ENCODE data around the gene TMEM54.
A peak's percentile ranks its signal among the peaks of the same experiment; 100 is the strongest.

Gene TMEM54

DNA sequence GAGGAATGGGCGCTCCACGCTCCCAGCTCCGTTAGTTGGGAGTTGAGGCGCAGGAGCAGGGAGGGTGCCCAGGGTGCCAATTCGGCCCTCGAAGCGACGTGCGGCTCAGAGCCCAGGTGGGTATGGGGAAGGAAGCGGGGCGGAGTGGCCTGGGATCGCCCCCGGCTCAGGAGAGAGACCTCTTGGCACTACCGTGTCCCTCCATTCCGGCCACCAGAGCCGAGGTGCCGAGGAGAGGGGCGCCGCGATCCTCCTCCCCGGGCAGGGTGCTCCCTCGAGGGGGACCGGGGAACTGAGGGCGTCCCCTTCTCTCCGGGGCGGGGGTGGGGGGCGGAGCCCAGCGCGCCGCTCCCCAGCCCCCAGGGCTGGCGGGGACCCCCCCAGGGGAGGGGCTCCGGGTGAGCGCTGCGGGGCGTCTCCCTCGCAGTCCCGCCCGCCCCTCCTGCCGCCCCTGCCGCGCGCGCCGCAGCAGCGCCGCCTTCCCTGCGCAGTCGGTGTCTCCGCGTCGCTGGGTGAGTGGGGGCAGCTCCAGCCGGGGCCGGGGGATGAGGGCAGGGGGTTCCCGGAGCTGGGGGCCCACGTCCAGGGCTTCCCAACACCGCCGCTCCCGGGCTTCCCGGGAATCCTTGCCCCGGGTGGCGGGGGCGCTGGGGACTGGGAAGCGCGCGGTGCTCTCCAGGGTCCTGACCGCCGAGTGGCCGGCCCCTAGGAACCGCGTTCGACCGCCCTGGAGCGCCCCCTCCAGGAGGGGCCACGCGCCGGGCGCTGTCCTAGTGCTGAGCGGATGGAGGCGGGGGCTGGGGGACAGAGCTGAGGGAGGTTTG is 15.0 kb downstream of the TMEM54 start, which contains the start of gene HPCA:
Gene HPCA, plus strand, starts transcription at position 488 of the 824 bp plus-strand sequence. CDS start 2,408 bp downstream, outside the sequence.
- peak; percentile 57 for DNase-seq (ENCODE audit: low read depth)
- peak within 1 kb of the TSS; percentile 24 for H3K4me3 ChIP-seq (ENCODE audit: low read depth, low read length)
- TF ChIP-seq, protein P1, sequence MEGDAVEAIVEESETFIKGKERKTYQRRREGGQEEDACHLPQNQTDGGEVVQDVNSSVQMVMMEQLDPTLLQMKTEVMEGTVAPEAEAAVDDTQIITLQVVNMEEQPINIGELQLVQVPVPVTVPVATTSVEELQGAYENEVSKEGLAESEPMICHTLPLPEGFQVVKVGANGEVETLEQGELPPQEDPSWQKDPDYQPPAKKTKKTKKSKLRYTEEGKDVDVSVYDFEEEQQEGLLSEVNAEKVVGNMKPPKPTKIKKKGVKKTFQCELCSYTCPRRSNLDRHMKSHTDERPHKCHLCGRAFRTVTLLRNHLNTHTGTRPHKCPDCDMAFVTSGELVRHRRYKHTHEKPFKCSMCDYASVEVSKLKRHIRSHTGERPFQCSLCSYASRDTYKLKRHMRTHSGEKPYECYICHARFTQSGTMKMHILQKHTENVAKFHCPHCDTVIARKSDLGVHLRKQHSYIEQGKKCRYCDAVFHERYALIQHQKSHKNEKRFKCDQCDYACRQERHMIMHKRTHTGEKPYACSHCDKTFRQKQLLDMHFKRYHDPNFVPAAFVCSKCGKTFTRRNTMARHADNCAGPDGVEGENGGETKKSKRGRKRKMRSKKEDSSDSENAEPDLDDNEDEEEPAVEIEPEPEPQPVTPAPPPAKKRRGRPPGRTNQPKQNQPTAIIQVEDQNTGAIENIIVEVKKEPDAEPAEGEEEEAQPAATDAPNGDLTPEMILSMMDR (conservative IDR thresholded peaks at IDR 0.05; ENCODE audit: low read depth, low read length): peak; percentile 76

DNA sequence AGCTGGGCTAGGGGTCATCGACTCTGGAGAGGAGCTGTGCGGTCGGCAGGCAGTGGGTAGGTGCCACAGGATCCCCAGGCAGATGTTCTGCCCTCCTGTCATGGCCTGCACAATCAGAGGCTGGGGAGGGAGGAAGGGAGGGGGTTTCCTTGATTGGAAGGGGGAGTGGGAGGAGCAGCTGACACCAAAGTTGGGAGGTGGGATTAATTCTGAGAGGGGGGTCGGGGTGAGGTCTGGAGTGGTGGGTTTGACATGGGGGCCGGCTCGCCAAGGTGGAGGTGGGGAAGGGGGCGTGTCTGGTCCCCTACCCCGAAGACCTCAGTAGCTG is 15.5 kb downstream of the TMEM54 start:
- TF ChIP-seq, protein P1 (conservative IDR thresholded peaks at IDR 0.05; ENCODE audit: low read depth, low read length): no peak
- no peak for DNase-seq (ENCODE audit: low read depth)
- H3K4me3 ChIP-seq (ENCODE audit: low read depth, low read length): no peak overlapping the region

DNA sequence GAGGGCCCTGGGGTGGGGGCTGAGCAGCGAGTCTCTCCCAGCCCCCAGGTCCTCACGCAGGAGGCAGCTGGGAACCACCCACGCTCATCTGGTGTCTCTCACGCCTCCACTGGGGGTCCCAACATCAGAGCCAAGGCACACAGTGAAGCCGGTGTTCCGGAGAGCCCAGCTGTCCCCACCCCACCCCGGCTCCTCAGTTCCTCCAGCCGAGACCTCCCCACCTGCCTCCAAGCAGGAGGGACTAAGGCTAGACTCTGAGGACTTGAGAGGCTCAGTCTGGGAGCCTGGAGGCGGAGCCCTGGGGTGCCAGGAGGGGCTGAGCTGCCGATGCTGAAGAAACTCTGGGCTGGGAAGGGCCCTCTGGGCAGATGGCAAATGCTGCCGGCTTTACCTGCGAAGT is 16.5 kb downstream of the TMEM54 start:
- no peak for DNase-seq (ENCODE audit: low read depth)
- TF ChIP-seq, protein P1 (conservative IDR thresholded peaks at IDR 0.05; ENCODE audit: low read depth, low read length): no peak
- H3K4me3 ChIP-seq (ENCODE audit: low read depth, low read length): no peak overlapping the region

DNA sequence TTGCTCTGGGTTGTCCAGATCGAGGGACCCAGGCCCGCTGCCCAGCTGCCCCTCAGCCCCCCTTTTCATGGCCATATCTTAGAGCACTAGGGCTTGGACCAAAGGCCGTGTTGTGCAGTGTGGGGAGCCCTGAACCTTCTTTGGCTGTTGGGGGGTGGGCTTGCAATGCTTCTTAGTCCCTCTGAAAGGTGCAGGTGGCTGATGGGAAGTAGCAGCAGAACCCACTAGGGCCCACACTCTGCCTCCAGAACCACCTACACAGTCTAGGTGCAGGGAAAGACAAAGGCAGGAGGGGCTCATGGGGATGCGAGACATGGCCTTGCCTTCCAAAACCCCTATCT is 17.2 kb downstream of the TMEM54 start:
- H3K4me3 ChIP-seq (ENCODE audit: low read depth, low read length): no peak overlapping the region
- DNase-seq (ENCODE audit: low read depth): no peak
- TF ChIP-seq, protein P1 (conservative IDR thresholded peaks at IDR 0.05; ENCODE audit: low read depth, low read length): no peak

DNA sequence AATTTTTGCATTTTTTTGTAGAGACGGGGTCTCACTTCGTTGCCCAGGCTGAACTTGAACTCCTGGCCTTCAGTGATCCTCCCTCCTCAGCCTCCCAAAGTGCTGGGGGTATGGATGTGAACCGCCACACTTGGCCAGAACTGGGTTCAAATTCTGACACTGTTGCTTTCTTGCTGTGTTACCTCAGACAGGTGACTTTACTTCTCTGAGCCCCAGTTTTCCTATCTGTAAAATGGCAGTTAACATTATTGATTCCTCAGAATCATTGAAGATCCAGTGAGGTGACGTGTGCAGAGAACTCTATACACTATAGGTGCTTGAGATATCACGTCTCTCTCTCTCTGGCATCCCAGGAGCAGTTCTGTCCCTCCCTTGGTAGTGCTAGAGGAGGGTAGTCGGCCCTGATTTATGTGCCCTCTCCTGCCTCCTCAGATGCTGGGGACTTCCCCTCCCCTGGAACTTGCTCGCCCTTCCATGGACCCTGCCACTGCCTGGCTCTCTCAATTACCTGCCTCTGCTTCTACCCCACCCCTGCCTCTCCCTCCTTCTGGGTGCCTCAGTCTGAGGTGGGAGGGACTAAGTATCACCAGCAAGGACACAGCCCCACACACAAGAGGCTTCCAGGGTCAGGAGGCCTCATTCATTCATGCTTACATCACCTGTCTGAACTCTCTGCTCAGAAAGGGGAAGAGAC is 17.7 kb downstream of the TMEM54 start:
- no peak overlapping the region for H3K4me3 ChIP-seq (ENCODE audit: low read depth, low read length)
- no peak for DNase-seq (ENCODE audit: low read depth)
- TF ChIP-seq, protein P1 (conservative IDR thresholded peaks at IDR 0.05; ENCODE audit: low read depth, low read length): no peak

DNA sequence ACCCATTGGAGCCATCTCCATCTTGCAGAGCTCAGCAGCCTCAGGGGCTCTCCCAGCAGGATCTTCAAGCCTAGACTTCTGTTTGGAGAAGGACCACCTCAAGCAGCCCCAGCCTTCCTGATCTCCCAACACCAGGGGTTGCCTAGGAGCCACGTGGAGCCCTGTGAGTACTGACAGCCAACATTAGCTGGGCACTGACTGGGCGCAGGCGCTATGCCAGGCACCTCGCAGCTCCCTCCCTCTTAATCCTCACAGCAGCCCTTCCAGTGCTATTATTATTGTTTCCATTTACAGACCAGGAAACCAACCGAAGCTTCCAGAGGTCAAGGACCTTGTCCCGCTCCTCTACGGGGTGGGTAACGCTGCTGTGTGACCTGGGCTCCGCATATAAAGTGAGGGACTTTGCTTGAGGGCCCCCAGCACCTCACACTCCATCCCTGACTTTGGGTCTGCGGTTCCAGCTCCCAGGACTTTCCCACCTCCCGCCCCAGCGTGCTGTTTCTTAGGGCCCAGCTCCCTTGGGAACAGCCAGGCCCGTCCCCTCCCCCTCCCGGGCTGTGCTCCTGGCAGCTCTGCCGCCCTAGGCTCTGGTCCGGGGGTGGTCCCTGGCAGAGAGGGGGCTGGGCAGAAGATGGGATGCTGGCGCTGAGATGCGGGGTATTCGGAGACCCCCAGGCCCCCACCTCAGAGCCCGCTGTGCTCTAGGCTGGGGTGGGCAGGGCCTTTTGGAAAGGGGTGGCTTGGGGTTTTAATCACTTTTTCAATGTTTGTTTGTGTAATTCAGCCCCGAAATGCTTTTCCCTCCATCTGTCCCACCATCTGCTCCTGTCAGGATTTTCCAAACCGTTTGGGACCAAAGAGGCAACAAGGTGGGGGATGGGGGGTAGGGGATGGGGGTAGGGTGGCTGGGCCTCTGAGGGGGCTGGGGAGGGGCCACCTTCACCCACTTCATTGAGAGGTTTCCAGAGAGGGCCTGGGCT is 19.0 kb downstream of the TMEM54 start:
- no peak overlapping the region for H3K4me3 ChIP-seq (ENCODE audit: low read depth, low read length)
- no peak for DNase-seq (ENCODE audit: low read depth)
- TF ChIP-seq, protein P1 (conservative IDR thresholded peaks at IDR 0.05; ENCODE audit: low read depth, low read length): no peak

All from choroid plexus epithelial cell (primary cell).